H1 (cell line): ENCODE results near the gene CDH19. TPM values are rescaled to one million over a fixed set of nuclear protein-coding genes. Genes with fewer than 3 reads are reported as not detected.

Source experiments
- CTCF ChIA-PET: fragments of 300-600 bp; sonication (Branson Sonifier 250); formaldehyde crosslinking; loops from one replicate; lab custom pipeline; 2021; ENCODE audit not compliant: partially characterized antibody; lab: Charles Lee
- POLR2A ChIA-PET: fragments of 300-600 bp; sonication (Branson Sonifier 250); formaldehyde crosslinking; loops from one replicate; lab custom pipeline; 2021; ENCODE audit warnings: inconsistent platforms; ENCODE audit not compliant: partially characterized antibody; lab: Charles Lee
- DNase-seq, 2 experiments: peaks; one replicate each; pipeline versions ENCODE4 v3.0.0 to v3.0.0-alpha.2; 2010 to 2022; ENCODE audit warnings: low spot score in 2 of 2, low read depth in 1 of 2, mixed read lengths in 1 of 2
- FAIRE-seq: peaks from 2 replicates; lab custom pipeline; 2011; peaks lifted over from hg19 to GRCh38; lab: Jason Lieb, UNC
- H2AFZ ChIP-seq: 2 replicates; pipeline ENCODE4 v1.8.1; 2012; ENCODE audit warnings: low read length, inconsistent platforms
- H2AK5ac ChIP-seq: 2 replicates; pipeline ENCODE4 v1.6.1; 2013; ENCODE audit warnings: low read depth, low read length
- H2BK120ac ChIP-seq: replicated peaks from 2 replicates; pipeline ENCODE3; 2013; ENCODE audit warnings: low read depth, low read length, inconsistent platforms
- H2BK12ac ChIP-seq: 2 replicates; pipeline ENCODE4 v1.6.1; 2013; ENCODE audit warnings: low read depth, low read length
- H2BK15ac ChIP-seq: 2 replicates; pipeline ENCODE4 v1.6.1; 2013; ENCODE audit warnings: low read length
- H2BK20ac ChIP-seq: 2 replicates; pipeline ENCODE4 v1.6.1; 2013; ENCODE audit warnings: low read length
- H2BK5ac ChIP-seq: 2 replicates; pipeline ENCODE4 v1.6.1; 2013; ENCODE audit warnings: low read depth, low read length
- H3K14ac ChIP-seq: 2 replicates; pipeline ENCODE4 v1.6.1; 2013; ENCODE audit warnings: inconsistent platforms; ENCODE audit not compliant: insufficient read length
- H3K18ac ChIP-seq: 2 replicates; pipeline ENCODE4 v1.6.1; 2013; ENCODE audit warnings: low read length; ENCODE audit errors: extremely low read depth
- H3K23ac ChIP-seq: 2 replicates; pipeline ENCODE4 v1.6.1; 2013; ENCODE audit warnings: inconsistent platforms; ENCODE audit not compliant: insufficient read length
- H3K23me2 ChIP-seq: 2 replicates; pipeline ENCODE4 v1.6.1; 2013; ENCODE audit warnings: low read depth, low read length
- H3K27ac ChIP-seq: 2 replicates; pipeline ENCODE4 v1.6.1; 2011; ENCODE audit warnings: low read depth, low read length, inconsistent platforms
- H3K27me3 ChIP-seq, 4 experiments: replicated peaks in 1 of 4; 1 replicate in 1 of 4; 2 replicates in 3 of 4; pipeline versions ENCODE4 v1.6.1 to v1.8.1; 2011 to 2013; ENCODE audit warnings: low read length in 3 of 4, mild to moderate bottlenecking in 3 of 4, inconsistent platforms in 2 of 4, mixed read lengths in 2 of 4, moderate library complexity in 1 of 4; ENCODE audit not compliant: control insufficient read depth in 3 of 4, insufficient read depth in 3 of 4; ENCODE audit errors: extremely low read depth in 1 of 4
- H3K36me3 ChIP-seq, 4 experiments: 2 replicates each; pipeline versions ENCODE4 v1.6.1 to v1.8.1; 2011 to 2013; ENCODE audit warnings: mild to moderate bottlenecking in 4 of 4, low read length in 3 of 4, moderate library complexity in 2 of 4, control low read depth in 1 of 4, inconsistent platforms in 1 of 4; ENCODE audit not compliant: insufficient read depth in 4 of 4, control insufficient read depth in 2 of 4
- H3K4ac ChIP-seq: replicated peaks from 2 replicates; pipeline ENCODE3; 2013; ENCODE audit warnings: low read length, low read depth, mixed read lengths, inconsistent platforms; ENCODE audit not compliant: insufficient read length
- H3K4me1 ChIP-seq, 4 experiments: replicated peaks in 1 of 4; 1 replicate in 1 of 4; 2 replicates in 3 of 4; pipeline versions ENCODE4 v1.6.1 to v1.8.1; 2011 to 2013; ENCODE audit warnings: low read length in 3 of 4, inconsistent platforms in 2 of 4, mixed read lengths in 1 of 4; ENCODE audit not compliant: insufficient read depth in 4 of 4, control insufficient read depth in 3 of 4
- H3K4me2 ChIP-seq, 2 experiments: 2 replicates each; pipeline versions ENCODE4 v1.6.1 to v1.8.1; 2011 to 2013; ENCODE audit warnings: low read depth in 2 of 2, low read length in 2 of 2, control low read depth in 1 of 2, inconsistent platforms in 1 of 2, mild to moderate bottlenecking in 1 of 2; ENCODE audit not compliant: insufficient read depth in 1 of 2
- H3K4me3 ChIP-seq, 4 experiments: fragments of 200-600, 300-600 bp in 1 of 4; sonication (generic), shearing (Covaris generic), sonication (Bioruptor Twin) in 1 of 4; 2 replicates each; pipeline versions ENCODE4 v1.5.1 to v1.8.1; 2011 to 2016; ENCODE audit warnings: low read length in 4 of 4, low read depth in 3 of 4, control low read depth in 2 of 4, inconsistent platforms in 2 of 4, mild to moderate bottlenecking in 2 of 4, mixed read lengths in 1 of 4, moderate library complexity in 1 of 4; ENCODE audit not compliant: insufficient read depth in 2 of 4; ENCODE audit errors: extremely low read depth in 1 of 4
- H3K56ac ChIP-seq: replicated peaks from 2 replicates; pipeline ENCODE3; 2013; ENCODE audit warnings: low read depth, mild to moderate bottlenecking, mixed read lengths, low read length, inconsistent platforms; ENCODE audit not compliant: insufficient read length
- H3K79me1 ChIP-seq: 2 replicates; pipeline ENCODE4 v1.6.1; 2013; ENCODE audit warnings: low read depth, low read length, control low read depth
- H3K79me2 ChIP-seq, 2 experiments: 2 replicates each; pipeline versions ENCODE4 v1.6.1 to v1.8.1; 2012 to 2013; ENCODE audit warnings: low read length in 2 of 2, mild to moderate bottlenecking in 2 of 2, inconsistent platforms in 1 of 2; ENCODE audit not compliant: insufficient read depth in 2 of 2, control insufficient read depth in 1 of 2
- H3K9ac ChIP-seq, 4 experiments: replicated peaks in 1 of 4; 1 replicate in 1 of 4; 2 replicates in 3 of 4; pipeline versions ENCODE4 v1.6.1 to v1.8.1; 2011 to 2013; ENCODE audit warnings: low read depth in 3 of 4, low read length in 3 of 4, control low read depth in 2 of 4, mild to moderate bottlenecking in 2 of 4, moderate library complexity in 2 of 4, inconsistent platforms in 1 of 4; ENCODE audit errors: extremely low read depth in 1 of 4
- H3K9me3 ChIP-seq, 2 experiments: 2 replicates each; pipeline versions ENCODE4 v1.6.1 to v1.8.1; 2012 to 2013; ENCODE audit warnings: mild to moderate bottlenecking in 2 of 2, moderate library complexity in 2 of 2, control low read depth in 1 of 2, inconsistent platforms in 1 of 2, low read depth in 1 of 2, low read length in 1 of 2, mixed read lengths in 1 of 2; ENCODE audit not compliant: insufficient read depth in 2 of 2
- H4K20me1 ChIP-seq, 2 experiments: replicated peaks in 1 of 2; 2 replicates each; pipeline versions ENCODE3 to v1.8.1; 2011 to 2013; ENCODE audit warnings: inconsistent platforms in 2 of 2, low read length in 2 of 2, mild to moderate bottlenecking in 1 of 2; ENCODE audit not compliant: insufficient read depth in 2 of 2, control insufficient read depth in 1 of 2
- H4K5ac ChIP-seq: 2 replicates; pipeline ENCODE4 v1.6.1; 2013; ENCODE audit warnings: low read length, low read depth, mixed read lengths, inconsistent platforms; ENCODE audit not compliant: insufficient read length
- H4K8ac ChIP-seq: 2 replicates; pipeline ENCODE4 v1.8.0; 2013; ENCODE audit warnings: mild to moderate bottlenecking, moderate library complexity, low read length, inconsistent platforms; ENCODE audit not compliant: insufficient read depth; ENCODE audit errors: extremely low read depth
- H4K91ac ChIP-seq: replicated peaks from 2 replicates; pipeline ENCODE3; 2013; ENCODE audit warnings: low read length, mixed read lengths, inconsistent platforms; ENCODE audit not compliant: insufficient read length
- E2F6 ChIP-seq: IDR thresholded peaks from 2 replicates; pipeline ENCODE4 v1.6.1; 2012; ENCODE audit warnings: inconsistent platforms
- EZH2 ChIP-seq: fragments of 200-600 bp; sonication (generic); IDR thresholded peaks from 2 replicates; pipeline ENCODE4 v1.7.1; 2012; ENCODE audit warnings: low read depth, mild to moderate bottlenecking, moderate library complexity, low read length, inconsistent platforms; ENCODE audit not compliant: severe bottlenecking
- GTF2F1 ChIP-seq: IDR thresholded peaks from 2 replicates; pipeline ENCODE4 v1.6.1; 2012; ENCODE audit warnings: low read depth, low read length, improper control_type of control experiment, borderline replicate concordance
- KDM5A ChIP-seq: fragments of 200-600 bp; IDR thresholded peaks from 2 replicates; pipeline ENCODE4 v1.7.1; 2012; ENCODE audit warnings: mild to moderate bottlenecking, low read length, inconsistent platforms, mixed read lengths
- POLR2A ChIP-seq, 2 experiments: IDR thresholded peaks; 1 replicate in 1 of 2; 2 replicates in 1 of 2; pipeline ENCODE4 v1.6.1; 2011; ENCODE audit warnings: low read depth in 2 of 2, low read length in 2 of 2, mild to moderate bottlenecking in 2 of 2; ENCODE audit errors: control extremely low read depth in 1 of 2
- RAD21 ChIP-seq, 2 experiments: IDR thresholded peaks in 1 of 2; conservative IDR thresholded peaks in 1 of 2; 2 replicates each; pipeline ENCODE4 v1.6.1; 2011; ENCODE audit warnings: low read depth in 2 of 2, low read length in 2 of 2, improper control_type of control experiment in 1 of 2, inconsistent platforms in 1 of 2, mild to moderate bottlenecking in 1 of 2, moderate library complexity in 1 of 2
- SP4 ChIP-seq: IDR thresholded peaks from 2 replicates; pipeline ENCODE4 v1.6.1; 2012; ENCODE audit warnings: low read length, inconsistent platforms
- polyA plus RNA-seq, 7 experiments: library from polyadenylated mRNA; depleted of rRNA in 3 of 7; stranded (reverse) in 5 of 7; unstranded in 2 of 7; fragments of >200 nt in 5 of 7; fragments of 200-250 nt in 2 of 7; gene quantifications; 1 replicate in 5 of 7; 2 replicates in 1 of 7; 4 replicates in 1 of 7; pipeline versions ENCODE4 v1.2.1 to v1.2.3, GENCODE V29; 2011 to 2013; ENCODE audit warnings: missing spikeins in 2 of 7, mixed read lengths in 2 of 7
- total RNA-seq: library from RNA; stranded (reverse); fragmentation: NEBNext Ultra II Directional; extraction: Animal tissue kit (Norgen Biotek cat#: 25700); gene quantifications from 2 replicates; pipeline ENCODE4 v1.2.1, GENCODE V29; 2021

CDH19 gene
- total and polyA plus RNA-seq, 2 of the 8 experiments (the other 6 are each of a cell fraction or from before 2014, with no cell fraction given) = not detected

GRCh38 chr18:66615176-66615575 lies 11.3 kb upstream of the CDH19 start:
- Histone ChIP-seq H3K9ac (no peak overlapping the region), H3K23me2 (no peaks in the 10 kb centered on the region), H2BK120ac (no peak overlapping the region), H4K91ac (no peak overlapping the region), H3K36me3 (no peaks in the 10 kb centered on the region), H2BK20ac (no peak overlapping the region), H4K5ac (no peak overlapping the region), H3K4me3 (no peak overlapping the region), H3K18ac (no peak overlapping the region), H3K56ac (no peak overlapping the region), H3K4me1 (no peaks in the 10 kb centered on the region), H2BK5ac (no peak overlapping the region), H3K79me2 (no peaks in the 10 kb centered on the region), H3K23ac (no peak overlapping the region), H2AK5ac (no peak overlapping the region), H3K27ac (no peak overlapping the region), H3K79me1 (no peaks in the 10 kb centered on the region), H4K20me1 (no peaks in the 10 kb centered on the region), H3K9me3 (no peaks in the 10 kb centered on the region), H2AFZ (no peak overlapping the region), H2BK15ac (no peak overlapping the region), H3K4me2 (no peak overlapping the region), H3K14ac (no peak overlapping the region), H4K8ac (no peak overlapping the region), H3K27me3 (no peaks in the 10 kb centered on the region), H2BK12ac (no peak overlapping the region), H3K4ac (no peak overlapping the region)
- ChIA-PET CTCF (interaction anchor here (0.5 to 4.0 kb wide), 10 partner anchors 9 to 678 kb away, joined by 3 to 18 read pairs (median 4); no protein-coding TSS in a partner anchor), POLR2A (no interaction called here)
- no peak for TF ChIP-seq E2F6
- no peak for TF ChIP-seq RAD21 (IDR thresholded peaks at IDR 0.05 in 1 of 2, conservative IDR thresholded peaks at IDR 0.05 in 1 of 2; ENCODE audit: low read depth in 2 of 2, low read length in 2 of 2)
- TF ChIP-seq KDM5A = no peak
- TF ChIP-seq EZH2 = no peak
- no peak for TF ChIP-seq GTF2F1
- TF ChIP-seq POLR2A (IDR thresholded peaks at IDR 0.05; ENCODE audit: control extremely low read depth in 1 of 2, low read depth in 2 of 2, low read length in 2 of 2) = no peak
- no peak for TF ChIP-seq SP4
- DNase-seq = no peak
- FAIRE-seq = no peak
